HUES48 (cell line): Measurements from ENCODE around the gene SLCO3A1.
"Not testable (repeated sequence)": the region's sequence is repeated elsewhere in the genome, so short reads cannot be mapped to it uniquely, and the experiment has no call there.

Experiments
- H3K27ac ChIP-seq: one replicate; pipeline ENCODE4 v1.7.0; 2013; ENCODE audit warnings: low read depth, low read length, inconsistent platforms
- H3K27me3 ChIP-seq: 2 replicates; pipeline ENCODE4 v1.6.1; 2013; ENCODE audit warnings: mild to moderate bottlenecking, low read length; ENCODE audit not compliant: control insufficient read depth, insufficient read depth
- H3K36me3 ChIP-seq: 2 replicates; pipeline ENCODE4 v1.6.1; 2013; ENCODE audit warnings: low read length; ENCODE audit not compliant: control insufficient read depth, insufficient read depth
- H3K4me1 ChIP-seq: 2 replicates; pipeline ENCODE4 v1.6.1; 2013; ENCODE audit warnings: mild to moderate bottlenecking, low read length; ENCODE audit not compliant: control insufficient read depth, insufficient read depth
- H3K4me3 ChIP-seq: 2 replicates; pipeline ENCODE4 v1.5.1; 2013; ENCODE audit warnings: mild to moderate bottlenecking, low read depth, low read length
- H3K9ac ChIP-seq: 2 replicates; pipeline ENCODE4 v1.6.1; 2013; ENCODE audit warnings: mild to moderate bottlenecking, low read depth, low read length, moderate library complexity
- H3K9me3 ChIP-seq: 2 replicates; pipeline ENCODE4 v1.6.1; 2013; ENCODE audit warnings: low read length; ENCODE audit not compliant: control insufficient read depth, insufficient read depth

The SLCO3A1 gene

DNA sequence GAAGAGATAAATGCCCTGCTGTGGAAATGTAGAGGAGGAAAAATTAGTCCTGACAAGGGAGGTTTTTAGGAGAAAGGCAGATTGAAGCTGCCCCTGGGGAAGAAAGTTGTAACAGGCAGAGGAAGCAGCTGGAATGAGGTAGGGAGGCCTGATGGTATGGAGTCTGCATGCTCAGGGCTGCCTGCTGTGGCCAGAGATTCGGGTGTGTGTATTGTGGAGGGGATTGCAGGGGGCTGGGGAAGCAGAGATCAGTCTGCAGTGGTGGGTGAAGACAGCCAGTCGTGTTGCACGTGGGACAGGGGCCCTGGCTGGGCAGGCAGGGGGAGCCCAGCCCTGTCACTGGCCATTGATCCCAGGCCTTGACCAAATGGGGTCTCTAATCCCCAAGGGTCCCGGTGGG lies 96.5 kb downstream of the SLCO3A1 start:
- Histone ChIP-seq H3K27me3 (no peaks in the 10 kb centered on the region), H3K36me3 (no peaks in the 10 kb centered on the region), H3K4me3 (no peak overlapping the region), H3K4me1 (peaks cover 54% of the 10 kb centered on the region), H3K9ac (0 out of 2 replicates have a peak overlapping the region, but pooled peaks have one; percentile 14), H3K9me3 (no peaks in the 10 kb centered on the region), H3K27ac (peak overlapping the region; percentile 2)

DNA sequence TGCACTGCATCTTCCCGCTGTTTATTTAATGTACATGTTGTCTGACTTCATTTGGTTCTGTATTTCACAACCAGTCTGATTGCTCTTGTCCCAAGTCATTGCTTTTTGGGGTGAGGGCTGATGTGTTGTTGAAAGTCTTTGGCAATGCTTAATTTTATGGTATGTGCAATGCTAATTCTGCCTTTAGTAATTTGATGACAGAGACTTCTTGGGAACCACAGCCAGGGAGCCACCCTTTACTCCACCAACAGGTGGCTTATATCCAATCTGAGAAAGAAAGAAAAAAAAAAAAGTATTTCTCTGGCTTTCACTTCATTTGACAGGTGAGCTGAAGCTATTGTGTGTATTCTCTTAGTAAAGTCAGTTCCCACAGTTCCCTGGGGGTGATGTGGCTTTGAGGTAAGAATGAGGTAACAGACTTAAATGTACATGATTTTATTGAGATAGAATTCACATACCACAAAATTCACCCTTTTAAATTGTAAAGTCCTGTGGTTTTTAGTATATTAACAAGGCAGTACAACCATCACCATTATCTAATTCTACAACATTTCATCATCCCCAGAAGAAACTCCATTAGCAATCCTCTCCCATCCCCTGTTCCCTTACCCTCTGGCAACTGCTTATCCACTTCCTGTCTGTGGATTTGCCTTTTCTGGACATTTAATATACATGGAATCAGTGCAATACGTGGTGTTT lies 97.3 kb downstream of the SLCO3A1 start:
- Histone ChIP-seq H3K27ac (no peak overlapping the region), H3K4me1 (peaks cover 53% of the 10 kb centered on the region)

DNA sequence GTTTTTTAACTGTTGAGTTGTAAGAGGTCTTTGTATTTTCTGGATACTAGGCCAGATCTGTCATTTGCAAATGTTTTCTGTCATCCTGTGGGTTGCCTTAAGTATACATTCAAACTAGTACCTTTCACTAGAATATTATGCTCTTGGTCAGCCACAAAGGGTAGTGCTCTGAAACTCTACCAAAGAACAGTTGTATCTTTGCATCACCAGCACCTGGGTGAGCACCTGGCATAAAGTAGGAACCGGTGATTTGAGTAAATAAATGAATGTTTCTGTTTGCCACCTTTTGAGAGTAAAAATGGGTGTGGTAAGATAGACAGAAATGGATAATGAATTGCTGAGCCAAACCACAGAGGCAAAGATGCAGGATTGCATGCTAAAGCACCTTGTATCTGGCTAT lies 98.7 kb downstream of the SLCO3A1 start:
- H3K4me3 ChIP-seq, result no peak overlapping the region
- H3K36me3 ChIP-seq, result no peaks in the 10 kb centered on the region
- no peaks in the 10 kb centered on the region for H3K27me3 ChIP-seq
- H3K9ac ChIP-seq, result no peak overlapping the region
- no peaks in the 10 kb centered on the region for H3K9me3 ChIP-seq
- no peak overlapping the region for H3K27ac ChIP-seq
- H3K4me1 ChIP-seq, result peaks cover 47% of the 10 kb centered on the region

More for the DNA sequence above, 97.3 kb downstream of the SLCO3A1 start:
- Histone ChIP-seq H3K4me3 (no peak overlapping the region), H3K9ac (no peak overlapping the region), H3K27me3 (no peaks in the 10 kb centered on the region), H3K36me3 (no peaks in the 10 kb centered on the region), H3K9me3 (no peaks in the 10 kb centered on the region)

DNA sequence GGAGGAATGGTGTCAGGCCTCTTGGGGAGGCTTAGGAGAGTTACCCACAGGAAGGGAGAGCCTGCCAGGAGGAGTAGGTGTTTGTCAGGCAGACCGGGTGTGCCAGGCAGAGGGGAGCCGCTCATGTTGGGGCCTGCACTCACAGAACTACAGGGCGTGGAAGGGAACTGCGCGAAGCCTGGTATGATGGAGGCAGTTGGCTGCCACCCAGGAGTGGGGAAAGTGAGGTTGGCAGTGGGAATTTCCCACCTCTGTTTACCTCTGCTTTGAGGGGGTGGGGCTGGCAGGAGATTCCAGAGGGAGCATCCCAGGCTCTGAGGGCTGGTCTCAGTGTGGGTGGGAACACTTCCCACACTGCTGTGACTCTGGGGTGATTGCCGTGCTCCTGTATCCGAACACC lies 99.9 kb downstream of the SLCO3A1 start:
- H3K9ac ChIP-seq, result no peak overlapping the region
- H3K4me1 ChIP-seq, result peaks cover 35% of the 10 kb centered on the region
- no peaks in the 10 kb centered on the region for H3K27me3 ChIP-seq
- H3K9me3 ChIP-seq, result no peaks in the 10 kb centered on the region
- H3K4me3 ChIP-seq, result no peak overlapping the region
- H3K36me3 ChIP-seq, result no peaks in the 10 kb centered on the region
- H3K27ac ChIP-seq, result no peak overlapping the region

DNA sequence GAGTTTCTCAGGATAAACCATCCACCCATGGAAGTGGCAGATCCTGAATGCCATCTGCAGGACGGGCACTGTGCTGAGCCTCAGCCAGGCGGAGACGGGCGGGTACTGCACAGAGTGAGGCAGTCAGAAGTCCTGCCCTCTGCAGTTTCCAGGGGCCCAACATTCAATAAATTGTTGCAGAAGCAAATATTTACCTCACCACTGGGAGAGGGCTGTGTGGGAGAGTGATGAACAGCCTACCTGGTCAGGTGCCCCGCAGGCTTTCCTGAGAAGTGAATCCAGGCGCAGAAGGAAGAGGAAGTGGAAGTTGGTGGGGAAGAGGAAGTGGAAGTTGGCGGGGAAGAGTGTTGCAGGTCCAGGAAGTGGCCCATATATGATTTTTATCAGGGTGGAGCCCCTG lies 100.8 kb downstream of the SLCO3A1 start:
- Histone ChIP-seq H3K27ac (no peak overlapping the region), H3K4me3 (no peak overlapping the region), H3K4me1 (peaks cover 26% of the 10 kb centered on the region), H3K27me3 (no peaks in the 10 kb centered on the region), H3K36me3 (no peaks in the 10 kb centered on the region), H3K9me3 (no peaks in the 10 kb centered on the region), H3K9ac (no peak overlapping the region)

DNA sequence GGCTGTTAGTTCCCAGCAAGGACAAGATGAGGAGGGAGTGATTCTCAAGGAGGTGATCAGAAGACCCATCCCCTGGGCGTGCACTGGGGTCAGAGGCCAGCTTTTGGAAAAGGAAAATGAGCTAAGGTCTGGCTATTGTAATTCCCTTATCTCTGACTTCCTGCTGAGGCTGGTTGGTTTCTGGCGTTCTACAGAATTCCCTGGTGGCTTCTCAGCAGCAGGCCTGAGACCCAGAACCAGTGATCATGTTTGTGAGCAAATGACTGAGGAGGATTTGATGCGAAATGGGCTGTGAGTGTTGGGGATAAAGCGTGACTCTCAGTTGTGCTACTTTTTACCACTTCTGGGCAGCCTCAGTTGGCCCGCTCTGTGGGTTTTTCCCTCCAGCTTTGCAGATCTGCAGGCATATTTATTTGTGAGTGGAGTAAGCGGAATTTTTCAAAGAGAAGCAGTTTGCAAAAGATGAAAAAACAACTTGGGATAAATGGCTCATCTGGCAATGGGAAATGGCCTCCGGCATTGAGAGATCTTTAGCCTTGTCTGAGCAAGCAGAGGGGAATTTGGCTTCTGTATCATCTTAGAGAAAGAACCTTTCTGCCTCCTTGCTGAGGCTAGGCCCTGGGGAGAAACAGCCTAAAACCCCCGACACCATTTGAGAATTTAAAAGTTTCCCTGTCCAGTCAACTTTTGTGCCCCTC lies 102.7 kb downstream of the SLCO3A1 start:
- H3K4me1 ChIP-seq, result peaks cover 9% of the 10 kb centered on the region
- no peaks in the 10 kb centered on the region for H3K27me3 ChIP-seq
- H3K9me3 ChIP-seq, result no peaks in the 10 kb centered on the region
- H3K9ac ChIP-seq, result no peak overlapping the region
- H3K4me3 ChIP-seq, result no peak overlapping the region
- no peaks in the 10 kb centered on the region for H3K36me3 ChIP-seq
- H3K27ac ChIP-seq, result peak overlapping the region; percentile 73

DNA sequence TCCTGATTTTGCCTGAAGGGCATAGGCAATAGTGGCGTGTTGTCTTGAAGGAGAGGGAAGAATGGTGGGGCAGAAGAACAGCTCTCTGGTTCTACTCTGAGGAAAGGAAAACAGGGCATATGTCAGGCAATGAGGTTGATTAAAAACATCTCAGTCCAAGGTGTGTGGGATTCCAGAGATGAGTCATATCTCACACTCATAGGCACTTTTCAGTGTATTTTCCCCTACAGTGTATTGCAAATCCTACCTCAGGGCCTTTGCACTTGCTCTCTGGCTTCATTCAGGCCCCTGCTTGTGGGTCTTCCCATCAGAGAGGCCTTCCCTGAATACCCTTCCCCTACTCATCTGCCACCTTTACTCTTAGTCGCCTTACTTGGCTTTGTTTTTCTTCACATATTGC lies 107.8 kb downstream of the SLCO3A1 start:
- Histone ChIP-seq H3K27ac (no peak overlapping the region), H3K4me3 (no peak overlapping the region), H3K36me3 (no peaks in the 10 kb centered on the region), H3K27me3 (no peaks in the 10 kb centered on the region), H3K9me3 (no peaks in the 10 kb centered on the region; the same call in 1 of the 2 replicates), H3K4me1 (peaks cover 9% of the 10 kb centered on the region), H3K9ac (no peak overlapping the region)

DNA sequence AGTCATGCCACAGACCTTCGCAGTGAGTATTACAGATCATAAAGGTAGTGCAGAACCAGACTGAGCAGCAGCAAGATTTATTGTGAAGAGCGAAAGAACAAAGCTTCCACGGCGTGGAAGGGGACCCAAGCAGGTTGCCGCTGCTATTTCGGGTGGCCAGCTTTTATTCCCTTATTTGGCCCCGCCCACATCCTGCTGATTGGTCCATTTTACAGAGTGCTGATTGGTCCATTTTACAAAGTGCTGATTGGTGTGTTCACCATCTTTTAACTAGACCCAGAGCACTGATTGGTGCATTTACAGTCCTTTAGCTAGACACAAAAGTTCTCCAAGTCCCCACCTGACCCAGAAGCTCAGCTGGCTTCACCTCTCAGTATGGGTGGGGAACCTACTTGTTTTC lies 110.2 kb downstream of the SLCO3A1 start:
- H3K4me3 ChIP-seq, H3K36me3 ChIP-seq, H3K9ac ChIP-seq, H3K9me3 ChIP-seq, H3K27me3 ChIP-seq, H3K27ac ChIP-seq: not testable (repeated sequence)
- H3K4me1 ChIP-seq, result peaks cover 12% of the 10 kb centered on the region

DNA sequence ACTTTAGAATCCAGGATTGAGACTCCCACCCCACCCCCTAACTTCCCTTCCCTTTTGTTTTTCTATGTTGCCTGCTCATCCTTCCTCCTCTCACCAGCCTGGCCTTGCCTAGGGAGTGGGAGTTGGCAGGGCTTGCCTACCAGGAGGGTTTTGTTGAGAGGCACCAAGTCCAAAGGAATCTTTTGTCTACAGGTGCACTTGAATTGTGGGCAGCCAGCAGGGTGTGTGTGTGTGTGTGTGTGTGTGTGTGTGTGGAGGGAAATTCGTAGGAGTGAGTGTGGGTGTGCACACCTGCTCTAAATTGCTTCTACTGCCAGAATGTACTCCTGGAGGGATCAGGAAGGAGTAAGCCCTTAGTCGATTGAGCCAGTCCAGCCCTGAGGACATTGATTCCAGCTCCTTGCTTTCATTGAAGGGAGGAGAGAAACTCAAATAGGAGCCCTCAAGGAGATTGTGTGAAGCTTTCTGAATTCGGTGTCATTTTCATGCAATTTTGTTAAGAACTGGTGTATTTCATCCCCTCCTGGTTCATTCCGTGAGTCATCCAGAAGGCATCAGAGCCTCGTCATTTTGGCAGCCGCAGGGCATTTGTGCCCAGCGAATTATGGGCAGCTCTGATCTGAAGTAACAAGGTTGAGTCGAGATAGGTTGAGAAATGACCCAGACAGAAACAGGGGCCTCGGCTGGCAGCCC lies 112.1 kb downstream of the SLCO3A1 start:
- Histone ChIP-seq H3K9ac (no peak overlapping the region), H3K4me3 (no peak overlapping the region), H3K27ac (no peak overlapping the region)

DNA sequence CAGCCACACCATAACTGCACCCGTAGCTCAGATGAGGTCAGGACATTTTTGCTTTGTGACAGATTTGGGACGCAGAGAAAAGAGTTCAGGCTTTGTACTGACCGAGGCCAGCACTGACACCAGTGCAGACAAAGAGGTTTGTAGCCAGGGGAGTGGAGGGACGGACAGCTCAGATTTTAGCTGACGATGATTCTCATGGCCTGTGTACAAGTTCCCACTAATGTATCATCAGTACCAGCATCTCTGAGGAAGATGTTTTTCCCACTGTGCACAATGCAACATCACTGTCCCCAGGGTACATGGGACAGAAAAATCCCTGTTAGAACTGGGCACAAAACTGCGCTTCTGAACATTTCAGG lies 112.7 kb downstream of the SLCO3A1 start:
- H3K4me3 ChIP-seq, result no peak overlapping the region
- H3K27ac ChIP-seq, result no peak overlapping the region

More for the DNA sequence above, 112.1 kb downstream of the SLCO3A1 start:
- Histone ChIP-seq H3K9me3 (no peaks in the 10 kb centered on the region; the same call in 1 of the 2 replicates), H3K36me3 (no peaks in the 10 kb centered on the region), H3K4me1 (peaks cover 12% of the 10 kb centered on the region), H3K27me3 (no peaks in the 10 kb centered on the region)

More for the DNA sequence above, 112.7 kb downstream of the SLCO3A1 start:
- H3K36me3 ChIP-seq, result no peaks in the 10 kb centered on the region
- H3K9ac ChIP-seq, result no peak overlapping the region
- H3K4me1 ChIP-seq, result peaks cover 12% of the 10 kb centered on the region
- no peaks in the 10 kb centered on the region; the same call in 1 of the 2 replicates for H3K9me3 ChIP-seq
- no peaks in the 10 kb centered on the region for H3K27me3 ChIP-seq
